SU-DHL-6 (cell line): ENCODE results near the gene GLIPR2.
A peak's percentile ranks its signal among the peaks of the same experiment; 100 is the strongest.

Source experiments
- H2AFZ ChIP-seq: fragments of 200-600 bp; sonication (generic); 2 replicates; pipeline ENCODE4 v1.6.1; 2014; ENCODE audit warnings: low read depth, mild to moderate bottlenecking, moderate library complexity, mixed read lengths, antibody characterized with exemption, low read length; ENCODE audit not compliant: severe bottlenecking
- H3F3A ChIP-seq: fragments of 200-600 bp; shearing (Covaris generic); 2 replicates; pipeline ENCODE4 v1.6.0; 2016; ENCODE audit warnings: antibody characterized with exemption, mild to moderate bottlenecking; ENCODE audit not compliant: insufficient read depth
- H3K27ac ChIP-seq: fragments of 200-600 bp; sonication (generic); 2 replicates; pipeline ENCODE4 v1.5.1; 2016; ENCODE audit warnings: low read depth, mild to moderate bottlenecking, low read length, moderate library complexity, mixed read lengths
- H3K27me3 ChIP-seq: fragments of 200-600 bp; sonication (generic), shearing (Covaris generic); 2 replicates; pipeline ENCODE4 v1.6.0; 2014; ENCODE audit warnings: mild to moderate bottlenecking, low read length
- H3K36me3 ChIP-seq: fragments of 200-600 bp; sonication (generic); 2 replicates; pipeline ENCODE4 v1.6.1; 2014; ENCODE audit warnings: mild to moderate bottlenecking, low read length, mixed read lengths
- H3K4me2 ChIP-seq: fragments of 300-600, 200-600 bp; shearing (Covaris generic), sonication (generic); 2 replicates; pipeline ENCODE4 v1.6.0; 2014; ENCODE audit warnings: low read length, low read depth, mild to moderate bottlenecking; ENCODE audit not compliant: poor library complexity, severe bottlenecking
- H3K4me3 ChIP-seq: fragments of 200-600 bp; sonication (generic); 2 replicates; pipeline ENCODE4 v1.5.1; 2014; ENCODE audit warnings: antibody characterized with exemption, low read length, mild to moderate bottlenecking, mixed read lengths; ENCODE audit not compliant: insufficient read depth, poor library complexity, severe bottlenecking
- H3K79me2 ChIP-seq: fragments of 200-600 bp; sonication (generic); 2 replicates; pipeline ENCODE4 v1.6.1; 2014; ENCODE audit warnings: mild to moderate bottlenecking, low read length, moderate library complexity; ENCODE audit not compliant: insufficient read depth
- H3K9ac ChIP-seq: fragments of 200-600 bp; sonication (generic); 2 replicates; pipeline ENCODE4 v1.7.0; 2014; ENCODE audit warnings: mild to moderate bottlenecking, low read length
- H3K9me2 ChIP-seq: fragments of 200-600 bp; sonication (generic); replicated peaks from 2 replicates; pipeline ENCODE4 v1.6.1; 2014; ENCODE audit warnings: low read length; ENCODE audit not compliant: insufficient read depth
- H3K9me3 ChIP-seq: fragments of 200-600 bp; sonication (generic); 2 replicates; pipeline ENCODE4 v1.6.1; 2014; ENCODE audit warnings: low read length, mixed read lengths; ENCODE audit not compliant: insufficient read depth
- H4K20me1 ChIP-seq: fragments of 200-600 bp; sonication (generic); 2 replicates; pipeline ENCODE4 v1.6.1; 2014; ENCODE audit warnings: low read depth, mild to moderate bottlenecking, antibody characterized with exemption, low read length, moderate library complexity, mixed read lengths
- EZH2phosphoT487 ChIP-seq: fragments of 200-600 bp; sonication (generic), shearing (Covaris generic); conservative IDR thresholded peaks from 2 replicates; pipeline ENCODE4 v1.6.1; 2018; ENCODE audit warnings: mild to moderate bottlenecking, antibody characterized with exemption, low read length, moderate library complexity, mixed read lengths
- TF ChIP-seq, protein P1 (sequence below): fragments of 200-600 bp; sonication (generic); IDR thresholded peaks from one replicate; pipeline ENCODE4 v1.5.1; 2017; ENCODE audit warnings: antibody characterized with exemption, mild to moderate bottlenecking, low read length, moderate library complexity; ENCODE audit not compliant: insufficient read depth, poor library complexity, severe bottlenecking

The GLIPR2 gene

DNA sequence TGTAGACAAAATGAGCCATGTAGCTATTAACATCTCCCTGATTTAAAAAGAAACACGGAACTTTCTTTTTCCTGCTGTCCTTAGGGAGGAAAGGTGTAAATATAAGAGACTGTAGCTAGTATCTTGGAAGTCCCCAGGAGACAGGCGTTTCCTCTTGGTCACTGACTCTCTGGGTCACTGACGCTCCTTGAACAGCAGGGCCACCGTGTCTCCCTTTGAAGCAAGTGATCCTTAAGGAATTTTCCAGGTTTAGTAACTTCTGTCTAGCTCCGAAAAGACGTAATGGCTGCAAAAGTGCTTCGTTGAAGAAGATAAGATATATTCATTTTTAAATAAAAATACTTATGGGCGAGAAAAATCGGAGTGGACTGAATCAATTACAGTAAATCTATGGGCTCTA is 53.4 kb downstream of the GLIPR2 start:
- peak overlapping the region; percentile 69 for H3K27ac ChIP-seq
- TF ChIP-seq, protein P1, sequence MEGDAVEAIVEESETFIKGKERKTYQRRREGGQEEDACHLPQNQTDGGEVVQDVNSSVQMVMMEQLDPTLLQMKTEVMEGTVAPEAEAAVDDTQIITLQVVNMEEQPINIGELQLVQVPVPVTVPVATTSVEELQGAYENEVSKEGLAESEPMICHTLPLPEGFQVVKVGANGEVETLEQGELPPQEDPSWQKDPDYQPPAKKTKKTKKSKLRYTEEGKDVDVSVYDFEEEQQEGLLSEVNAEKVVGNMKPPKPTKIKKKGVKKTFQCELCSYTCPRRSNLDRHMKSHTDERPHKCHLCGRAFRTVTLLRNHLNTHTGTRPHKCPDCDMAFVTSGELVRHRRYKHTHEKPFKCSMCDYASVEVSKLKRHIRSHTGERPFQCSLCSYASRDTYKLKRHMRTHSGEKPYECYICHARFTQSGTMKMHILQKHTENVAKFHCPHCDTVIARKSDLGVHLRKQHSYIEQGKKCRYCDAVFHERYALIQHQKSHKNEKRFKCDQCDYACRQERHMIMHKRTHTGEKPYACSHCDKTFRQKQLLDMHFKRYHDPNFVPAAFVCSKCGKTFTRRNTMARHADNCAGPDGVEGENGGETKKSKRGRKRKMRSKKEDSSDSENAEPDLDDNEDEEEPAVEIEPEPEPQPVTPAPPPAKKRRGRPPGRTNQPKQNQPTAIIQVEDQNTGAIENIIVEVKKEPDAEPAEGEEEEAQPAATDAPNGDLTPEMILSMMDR = no peak
- TF ChIP-seq EZH2phosphoT487 = no peak
- peak overlapping the region; percentile 98 for H3K4me2 ChIP-seq

DNA sequence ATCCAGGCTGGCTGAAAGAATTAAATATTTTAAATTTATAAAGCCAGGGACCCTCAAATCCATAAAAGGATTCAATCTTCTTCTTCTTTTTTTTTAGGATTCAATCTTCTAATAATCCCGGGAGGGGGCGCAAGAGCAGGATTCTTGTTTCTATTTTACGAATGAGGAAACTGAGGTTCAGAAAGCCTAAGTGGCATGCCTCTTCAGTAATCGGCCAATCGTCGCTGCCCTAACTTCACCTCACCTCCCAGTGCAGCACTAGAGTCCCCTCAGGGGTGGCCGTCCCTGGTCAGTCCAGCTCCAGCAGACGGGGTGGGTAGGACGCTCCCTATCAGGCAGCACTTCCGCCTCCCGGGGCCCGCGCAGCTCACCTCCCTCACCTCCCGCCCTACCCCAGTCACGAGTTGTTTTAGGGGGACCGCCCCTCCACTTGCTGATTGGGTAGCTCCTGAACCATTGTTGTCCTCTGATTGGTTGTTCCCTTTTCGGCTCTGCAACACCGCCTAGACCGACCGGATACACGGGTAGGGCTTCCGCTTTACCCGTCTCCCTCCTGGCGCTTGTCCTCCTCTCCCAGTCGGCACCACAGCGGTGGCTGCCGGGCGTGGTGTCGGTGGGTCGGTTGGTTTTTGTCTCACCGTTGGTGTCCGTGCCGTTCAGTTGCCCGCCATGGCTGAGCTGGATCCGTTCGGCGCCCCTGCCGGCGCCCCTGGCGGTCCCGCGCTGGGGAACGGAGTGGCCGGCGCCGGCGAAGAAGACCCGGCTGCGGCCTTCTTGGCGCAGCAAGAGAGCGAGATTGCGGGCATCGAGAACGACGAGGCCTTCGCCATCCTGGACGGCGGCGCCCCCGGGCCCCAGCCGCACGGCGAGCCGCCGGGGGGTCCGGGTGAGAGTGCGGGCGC is 54.1 kb downstream of the GLIPR2 start, which contains the start of gene CLTA:
Gene CLTA, plus strand, starts transcription at position 534 of the 902 bp plus-strand sequence. Its CDS starts 136 bp downstream, at position 670.
- H3K9me2 ChIP-seq = no peaks in the 10 kb centered on the region
- peak within 1 kb of the TSS; percentile 91 for H3K9ac ChIP-seq
- H3F3A ChIP-seq = no peaks in the 10 kb centered on the region; the same call in 1 of the 2 replicates
- peaks cover 49% of the 10 kb centered on the region for H3K79me2 ChIP-seq
- peaks cover 32% of the 10 kb centered on the region for H4K20me1 ChIP-seq
- TF ChIP-seq EZH2phosphoT487 = no peak
- TF ChIP-seq, protein P1 = peak; percentile 61
- no peaks in the 10 kb centered on the region for H3K27me3 ChIP-seq
- H3K36me3 ChIP-seq = no peaks in the 10 kb centered on the region; the same call in 1 of the 2 replicates
- H2AFZ ChIP-seq = peak within 1 kb of the TSS; percentile 87
- H3K4me2 ChIP-seq = peak within 1 kb of the TSS; percentile 98
- H3K9me3 ChIP-seq = no peaks in the 10 kb centered on the region
- H3K27ac ChIP-seq = peak within 1 kb of the TSS; percentile 69
- H3K4me3 ChIP-seq = peak within 1 kb of the TSS; percentile 79

More for the DNA sequence above, 53.4 kb downstream of the GLIPR2 start:
- peaks cover 27% of the 10 kb centered on the region for H4K20me1 ChIP-seq
- H3K27me3 ChIP-seq = no peaks in the 10 kb centered on the region
- no peaks in the 10 kb centered on the region for H3K9me3 ChIP-seq
- H3K9ac ChIP-seq = peak overlapping the region; percentile 91
- H3K36me3 ChIP-seq = no peaks in the 10 kb centered on the region; the same call in 1 of the 2 replicates
- peak overlapping the region; percentile 87 for H2AFZ ChIP-seq
- no peaks in the 10 kb centered on the region for H3K9me2 ChIP-seq
- H3K79me2 ChIP-seq = peaks cover 42% of the 10 kb centered on the region
- H3K4me3 ChIP-seq = peak overlapping the region; percentile 79
- H3F3A ChIP-seq = no peaks in the 10 kb centered on the region; the same call in 1 of the 2 replicates

DNA sequence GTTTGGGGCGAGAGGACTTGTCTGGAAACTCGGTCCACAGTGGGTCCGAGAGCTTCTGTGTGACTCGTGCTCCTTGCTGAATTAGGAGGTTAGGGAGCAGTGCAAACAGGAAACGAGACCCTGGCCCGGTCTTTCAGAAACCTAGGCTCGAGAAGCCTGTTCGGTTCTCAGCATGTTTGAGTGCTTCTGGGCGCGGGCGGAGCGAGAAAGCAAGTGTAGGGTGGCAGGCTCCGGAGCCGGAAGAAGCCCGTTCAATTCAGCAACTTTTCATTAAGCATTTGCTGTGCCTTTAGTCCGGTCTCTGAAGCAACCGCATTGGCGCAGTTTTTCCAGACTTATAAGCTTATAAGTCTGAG is 54.7 kb downstream of the GLIPR2 start:
- Histone ChIP-seq H3K27me3 (no peaks in the 10 kb centered on the region), H2AFZ (peak overlapping the region; percentile 50), H3K4me2 (peak overlapping the region; percentile 85), H3K27ac (peak overlapping the region; percentile 63), H3F3A (no peaks in the 10 kb centered on the region; the same call in 1 of the 2 replicates), H3K4me3 (peak overlapping the region; percentile 79), H4K20me1 (peaks cover 32% of the 10 kb centered on the region), H3K9ac (peak overlapping the region; percentile 91), H3K9me2 (no peaks in the 10 kb centered on the region), H3K79me2 (peaks cover 51% of the 10 kb centered on the region), H3K9me3 (no peaks in the 10 kb centered on the region), H3K36me3 (no peaks in the 10 kb centered on the region; the same call in 1 of the 2 replicates)
- no peak for TF ChIP-seq EZH2phosphoT487
- TF ChIP-seq, protein P1 = no peak
